HG03469 (cell line): ENCODE data around the gene BRD1.
"Not testable (repeated sequence)": the region's sequence is repeated elsewhere in the genome, so short reads cannot be mapped to it uniquely, and the experiment has no call there.

Experiments
- ATAC-seq: cut with Tn5 transposase; IDR thresholded peaks from one replicate; pipeline ENCODE4 v1.9.1; 2021; ENCODE audit warnings: mild to moderate bottlenecking, moderate library complexity, moderate number of reproducible peaks; ENCODE audit not compliant: unreplicated experiment

Gene BRD1

GRCh38 chr22:49853981-49854831 lies 26.5 kb upstream of the BRD1 start:
- ATAC-seq = peak; percentile 7

- peak; percentile 69 for ATAC-seq
Measured at GRCh38 chr22:49852898-49853894, 25.5 kb upstream of the BRD1 start, which contains the start of gene ZBED4. Gene ZBED4, plus strand, starts transcription at chr22:49853844. Its CDS starts 29,819 bp downstream, at chr22:49883663.

GRCh38 chr22:49852568-49852897 lies 24.9 kb upstream of the BRD1 start:
- ATAC-seq = not testable (repeated sequence)

GRCh38 chr22:49850959-49851802 lies 23.5 kb upstream of the BRD1 start:
- ATAC-seq = no peak

GRCh38 chr22:49850021-49850911 lies 22.6 kb upstream of the BRD1 start:
- no peak for ATAC-seq

- no peak for ATAC-seq
Measured at GRCh38 chr22:49849161-49850020, 21.7 kb upstream of the BRD1 start.

- no peak for ATAC-seq
Measured at GRCh38 chr22:49848690-49849160, 21.1 kb upstream of the BRD1 start.

- ATAC-seq = no peak
Measured at GRCh38 chr22:49847751-49848689, 20.3 kb upstream of the BRD1 start.

- ATAC-seq = no peak
Measured at GRCh38 chr22:49845666-49846459, 18.2 kb upstream of the BRD1 start.

- no peak for ATAC-seq
Measured at GRCh38 chr22:49845241-49845640, 17.6 kb upstream of the BRD1 start.

- no peak for ATAC-seq
Measured at GRCh38 chr22:49838771-49839717, 11.4 kb upstream of the BRD1 start.

GRCh38 chr22:49833340-49834007 lies 5.8 kb upstream of the BRD1 start:
- ATAC-seq = no peak

- no peak for ATAC-seq
Measured at GRCh38 chr22:49829044-49829853, 1.6 kb upstream of the BRD1 start.

- no peak for ATAC-seq
Measured at GRCh38 chr22:49828599-49828965, 909 bp upstream of the BRD1 start.
